Esophagus muscularis mucosa (tissue), 4 donors: ENCODE data around the gene SLC4A1. TPM values are rescaled to one million over a fixed set of nuclear protein-coding genes. Genes with fewer than 3 reads are reported as not detected.
"Not testable (repeated sequence)": the region's sequence is repeated elsewhere in the genome, so short reads cannot be mapped to it uniquely, and the experiment has no call there.

Experiments
- DNase-seq: peaks from one replicate; pipeline ENCODE4 v3.0.0-alpha.2; 2017; ENCODE audit errors: extremely low spot score
- H3K27ac ChIP-seq, 4 donors: fragments of 200-600 bp; sonication (generic); replicated peaks in 1 of 4; 1 replicate in 3 of 4; 2 replicates in 1 of 4; pipeline ENCODE4 v1.5.1; 2016 to 2019; ENCODE audit warnings: mild to moderate bottlenecking in 1 of 4
- H3K27me3 ChIP-seq, 4 donors: fragments of 200-600 bp; sonication (generic); one replicate each; pipeline versions ENCODE4 v1.5.1 to v1.6.0; 2016 to 2019
- H3K36me3 ChIP-seq, 4 donors: fragments of 200-600 bp; sonication (generic); one replicate each; pipeline ENCODE4 v1.5.1; 2016 to 2019
- H3K4me1 ChIP-seq, 4 donors: fragments of 200-600 bp; sonication (generic); one replicate each; pipeline ENCODE4 v1.5.1; 2016 to 2019
- H3K4me3 ChIP-seq, 4 donors: fragments of 200-600 bp; sonication (generic); 1 replicate in 2 of 4; 2 replicates in 2 of 4; pipeline ENCODE4 v1.5.1; 2016 to 2019; ENCODE audit warnings: mild to moderate bottlenecking in 4 of 4, moderate library complexity in 1 of 4
- H3K9me3 ChIP-seq, 4 donors: fragments of 200-600 bp; sonication (generic); 1 replicate in 3 of 4; 2 replicates in 1 of 4; pipeline ENCODE4 v1.5.1; 2016 to 2019
- CTCF ChIP-seq, 3 experiments: fragments of 200-600 bp in 2 of 3; fragments of 450-650 bp in 1 of 3; sonication (generic) in 2 of 3; IDR thresholded peaks; one replicate each; pipeline ENCODE4 v1.5.1; 2017 to 2019; ENCODE audit warnings: antibody characterized with exemption in 3 of 3, mild to moderate bottlenecking in 2 of 3, moderate library complexity in 1 of 3
- EP300 ChIP-seq: sonication (generic); formaldehyde crosslinking; IDR thresholded peaks from one replicate; pipeline ENCODE4 v1.6.1; 2017; ENCODE audit warnings: antibody characterized with exemption
- POLR2A ChIP-seq: fragments of 450-650 bp; IDR thresholded peaks from one replicate; pipeline ENCODE4 v1.6.1; 2017; ENCODE audit warnings: antibody characterized with exemption, moderate library complexity, mild to moderate bottlenecking, low read depth
- POLR2AphosphoS5 ChIP-seq, 2 donors: sonication (generic); formaldehyde crosslinking; IDR thresholded peaks; one replicate each; pipeline ENCODE4 v1.6.1; 2017; ENCODE audit warnings: antibody characterized with exemption in 2 of 2
- WGBS: methylation state at CpG from one replicate; pipeline ENCODE4 v1.1.5; 2018; 5-methylcytosine and 5-hydroxymethylcytosine counted together
- intact Hi-C: fragments of 100-400 bp; cut with DNase I; formaldehyde crosslinking; loops from one replicate; pipeline ENCODE4 v1.15.1; 2023
- total RNA-seq, 4 donors: library from RNA; depleted of rRNA; stranded (reverse); fragments of >200 nt; gene quantifications; one replicate each; pipeline versions ENCODE4 v1.1.0 to v1.2.1, GENCODE V29; 2016

SLC4A1 gene
- total RNA-seq, 4 donors from 2014 or later: 0.11 to 2.0 (median 0.19) TPM; not detected in 1

- DNase-seq: no peak
- WGBS: 86% methylated on average over 9 of the region's 9 CpGs
- H3K36me3 ChIP-seq: no peaks in the 10 kb centered on the region
- H3K9me3 ChIP-seq: no peaks in the 10 kb centered on the region
- H3K27ac ChIP-seq: no peak overlapping the region
- intact Hi-C loops: no loop called here
- no peak overlapping the region for H3K4me3 ChIP-seq
- H3K27me3 ChIP-seq: peaks cover 0 to 2% (median 0%) of the 10 kb centered on the region in 4 donors
- peaks cover 17 to 24% (median 22%) of the 10 kb centered on the region in 4 donors for H3K4me1 ChIP-seq
- TF ChIP-seq CTCF (IDR thresholded peaks at IDR 0.05): no peak
- no peak for TF ChIP-seq POLR2A
- TF ChIP-seq POLR2AphosphoS5 (IDR thresholded peaks at IDR 0.05): no peak
- no peak for TF ChIP-seq EP300
Measured at GRCh38 chr17:44249501-44250246, 18.3 kb downstream of the SLC4A1 start.

GRCh38 chr17:44247876-44248736 is 19.8 kb downstream of the SLC4A1 start:
- DNase-seq: no peak
- Histone ChIP-seq H3K4me1 (peaks cover 17 to 24% (median 22%) of the 10 kb centered on the region in 4 donors), H3K27ac (no peak overlapping the region), H3K27me3 (no peaks in the 10 kb centered on the region), H3K36me3 (no peaks in the 10 kb centered on the region), H3K4me3 (no peak overlapping the region), H3K9me3 (no peaks in the 10 kb centered on the region)
- intact Hi-C loops: no loop called here
- 83% methylated on average over 9 of the region's 10 CpGs for WGBS
- TF ChIP-seq POLR2A (no peak), CTCF (IDR thresholded peaks at IDR 0.05) (no peak), EP300 (no peak), POLR2AphosphoS5 (IDR thresholded peaks at IDR 0.05) (no peak)

- intact Hi-C loops: no loop called here
- 69% methylated on average over 3 of the region's 7 CpGs for WGBS
- no peak for DNase-seq
Measured at GRCh38 chr17:44247440-44247841, 20.5 kb downstream of the SLC4A1 start.

GRCh38 chr17:44241106-44241624 is 26.8 kb downstream of the SLC4A1 start:
- intact Hi-C loops: no loop called here
- Histone ChIP-seq H3K36me3 (no peaks in the 10 kb centered on the region), H3K27me3 (peaks cover 0 to 4% (median 0%) of the 10 kb centered on the region in 4 donors), H3K4me3 (no peak overlapping the region), H3K4me1 (peaks cover 0 to 6% (median 4%) of the 10 kb centered on the region in 4 donors), H3K27ac (no peak overlapping the region), H3K9me3 (no peaks in the 10 kb centered on the region)
- 79% methylated on average over 6 of the region's 6 CpGs for WGBS
- no peak for TF ChIP-seq POLR2AphosphoS5 (IDR thresholded peaks at IDR 0.05)
- no peak for TF ChIP-seq POLR2A
- no peak for TF ChIP-seq EP300
- TF ChIP-seq CTCF (IDR thresholded peaks at IDR 0.05): no peak
- no peak for DNase-seq

More at GRCh38 chr17:44247440-44247841, 20.5 kb downstream of the SLC4A1 start:
- Histone ChIP-seq H3K36me3 (no peaks in the 10 kb centered on the region), H3K9me3 (no peaks in the 10 kb centered on the region), H3K27me3 (no peaks in the 10 kb centered on the region), H3K27ac (no peak overlapping the region), H3K4me1 (peaks cover 17 to 24% (median 22%) of the 10 kb centered on the region in 4 donors), H3K4me3 (no peak overlapping the region)
- TF ChIP-seq POLR2AphosphoS5 (IDR thresholded peaks at IDR 0.05) (no peak), CTCF (IDR thresholded peaks at IDR 0.05) (no peak), POLR2A (no peak), EP300 (no peak)

- intact Hi-C loops, H3K27me3 ChIP-seq, DNase-seq, H3K36me3 ChIP-seq, H3K4me3 ChIP-seq, H3K9me3 ChIP-seq, H3K4me1 ChIP-seq, H3K27ac ChIP-seq: not testable (repeated sequence)
- 98% methylated on average over 8 of the region's 28 CpGs for WGBS
Measured at GRCh38 chr17:44237886-44238285, 30.0 kb downstream of the SLC4A1 start.
